H1 (cell line): Measurements from ENCODE around the gene GDPD4. TPM values are rescaled to one million over a fixed set of nuclear protein-coding genes. Genes with fewer than 3 reads are reported as not detected.

ENCODE experiments used
- GTF2F1 ChIP-seq: IDR thresholded peaks from 2 replicates; pipeline ENCODE4 v1.6.1; 2012; ENCODE audit warnings: low read depth, low read length, improper control_type of control experiment, borderline replicate concordance
- HDAC2 ChIP-seq, 2 experiments: fragments of 300-600 bp in 1 of 2; sonication (generic) in 1 of 2; IDR thresholded peaks; 2 replicates each; pipeline ENCODE4 v1.6.1; 2011 to 2012; ENCODE audit warnings: low read depth in 2 of 2, low read length in 2 of 2, mild to moderate bottlenecking in 2 of 2, moderate library complexity in 2 of 2, borderline replicate concordance in 1 of 2, inconsistent platforms in 1 of 2
- SIRT6 ChIP-seq: IDR thresholded peaks from one replicate; pipeline ENCODE4 v1.7.1; 2012; ENCODE audit warnings: low read length, inconsistent platforms
- polyA plus RNA-seq, 7 experiments: library from polyadenylated mRNA; depleted of rRNA in 3 of 7; stranded (reverse) in 5 of 7; unstranded in 2 of 7; fragments of >200 nt in 5 of 7; fragments of 200-250 nt in 2 of 7; gene quantifications; 1 replicate in 5 of 7; 2 replicates in 1 of 7; 4 replicates in 1 of 7; pipeline versions ENCODE4 v1.2.1 to v1.2.3, GENCODE V29; 2011 to 2013; ENCODE audit warnings: missing spikeins in 2 of 7, mixed read lengths in 2 of 7
- total RNA-seq: library from RNA; stranded (reverse); fragmentation: NEBNext Ultra II Directional; extraction: Animal tissue kit (Norgen Biotek cat#: 25700); gene quantifications from 2 replicates; pipeline ENCODE4 v1.2.1, GENCODE V29; 2021

Gene GDPD4
- total and polyA plus RNA-seq, 2 of the 8 experiments (the other 6 are each of a cell fraction or from before 2014, with no cell fraction given) = not detected

DNA sequence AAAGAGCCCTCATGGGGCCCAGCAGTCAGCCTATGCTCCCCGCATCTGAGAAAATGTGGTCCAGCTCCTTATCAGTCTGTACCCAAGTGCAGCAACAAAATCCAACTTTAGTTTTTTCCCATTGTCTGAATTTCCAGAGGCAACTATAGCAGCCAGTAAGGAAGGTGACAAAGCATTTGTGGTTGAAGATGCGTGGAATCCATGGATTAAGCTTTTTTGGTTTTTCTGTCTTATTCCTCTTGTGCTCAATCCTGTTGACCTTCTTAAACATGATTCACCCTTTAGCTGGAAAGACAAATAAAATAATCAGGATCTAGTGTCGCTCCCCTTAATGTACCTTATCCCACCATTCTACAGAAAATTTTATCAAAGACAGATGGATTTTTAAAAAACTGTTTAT is 14.3 kb downstream of the GDPD4 start (continued):
- TF ChIP-seq GTF2F1 = no peak
- TF ChIP-seq SIRT6 = no peak
- no peak for TF ChIP-seq HDAC2 (IDR thresholded peaks at IDR 0.05; ENCODE audit: borderline replicate concordance in 1 of 2, low read depth in 2 of 2, low read length in 2 of 2)
